Kidney (tissue), 14 donors: ENCODE results near the gene MOB1B. TPM values are rescaled to one million over a fixed set of nuclear protein-coding genes. Genes with fewer than 3 reads are reported as not detected.

Experiments used
- DNase-seq, 5 donors: peaks; one replicate each; pipeline ENCODE4 v3.0.0-alpha.2; 2013 to 2020
- FAIRE-seq: peaks from 2 replicates; lab custom pipeline; 2012; peaks lifted over from hg19 to GRCh38; lab: Jason Lieb, UNC
- H3K27ac ChIP-seq, 2 donors: one replicate each; pipeline ENCODE4 v1.7.0; 2013; ENCODE audit warnings: low read depth in 2 of 2, low read length in 2 of 2, inconsistent platforms in 1 of 2
- H3K27me3 ChIP-seq: one replicate; pipeline ENCODE4 v1.7.1; 2013; ENCODE audit warnings: low read length, inconsistent platforms; ENCODE audit not compliant: control insufficient read depth, insufficient read depth
- H3K36me3 ChIP-seq, 3 donors: one replicate each; pipeline versions ENCODE4 v1.7.0 to v1.7.1; 2013; ENCODE audit warnings: low read length in 3 of 3, control low read depth in 1 of 3, inconsistent platforms in 1 of 3; ENCODE audit not compliant: insufficient read depth in 3 of 3, control insufficient read depth in 2 of 3
- H3K4me1 ChIP-seq, 3 donors: one replicate each; pipeline versions ENCODE4 v1.7.0 to v1.7.1; 2013; ENCODE audit warnings: low read length in 3 of 3, inconsistent platforms in 1 of 3, low read depth in 1 of 3; ENCODE audit not compliant: control insufficient read depth in 2 of 3, insufficient read depth in 2 of 3
- H3K4me3 ChIP-seq, 3 donors: one replicate each; pipeline versions ENCODE4 v1.7.0 to v1.8.1; 2013; ENCODE audit warnings: low read length in 3 of 3, control low read depth in 1 of 3, inconsistent platforms in 1 of 3
- H3K9ac ChIP-seq, 3 donors: one replicate each; pipeline versions ENCODE4 v1.7.0 to v1.7.1; 2013; ENCODE audit warnings: low read length in 3 of 3, control low read depth in 1 of 3, inconsistent platforms in 1 of 3
- H3K9me3 ChIP-seq, 3 donors: one replicate each; pipeline versions ENCODE4 v1.7.0 to v1.7.1; 2013; ENCODE audit warnings: low read length in 3 of 3, control low read depth in 1 of 3, inconsistent platforms in 1 of 3; ENCODE audit not compliant: control insufficient read depth in 2 of 3, insufficient read depth in 1 of 3
- CTCF ChIP-seq: IDR thresholded peaks from 3 replicates; pipeline ENCODE4 v1.5.1; 2012; ENCODE audit warnings: mild to moderate bottlenecking, moderate library complexity, borderline replicate concordance; ENCODE audit not compliant: insufficient read depth; ENCODE audit errors: extremely low read depth
- intact Hi-C: fragments of 100-400 bp; cut with DNase I; formaldehyde crosslinking; loops from one replicate; pipeline ENCODE4 v1.11.1; 2022
- polyA plus RNA-seq: library from polyadenylated mRNA; stranded (reverse); fragments of 350-450 nt; fragmentation: Illumina TruSeq; extraction: RNeasy Lipid Tissue Mini Kit (QIAGEN cat#74804); gene quantifications from one replicate; pipeline ENCODE4 v1.2.3, GENCODE V29; 2014; ENCODE audit warnings: low read depth, low replicate concordance; ENCODE audit not compliant: insufficient read depth
- total RNA-seq: library from RNA; stranded (reverse); fragmentation: NEBNext Ultra II Directional; extraction: Animal tissue kit (Norgen Biotek cat#: 25700); gene quantifications from one replicate; pipeline ENCODE4 v1.2.1, GENCODE V29; 2021
- donor health status: control.
- donor health status: control.
- donor health status: control.
- donor health status: control.
- donor health status: control.
- donor health status: DM: yes; HTN: yes; CAD: no.
- donor health status: Normal renal cell carcinoma (clear cell type).

The MOB1B gene
- total and polyA plus RNA-seq, 2 donors from 2014 or later, result 13.9 to 34.2 TPM

DNA sequence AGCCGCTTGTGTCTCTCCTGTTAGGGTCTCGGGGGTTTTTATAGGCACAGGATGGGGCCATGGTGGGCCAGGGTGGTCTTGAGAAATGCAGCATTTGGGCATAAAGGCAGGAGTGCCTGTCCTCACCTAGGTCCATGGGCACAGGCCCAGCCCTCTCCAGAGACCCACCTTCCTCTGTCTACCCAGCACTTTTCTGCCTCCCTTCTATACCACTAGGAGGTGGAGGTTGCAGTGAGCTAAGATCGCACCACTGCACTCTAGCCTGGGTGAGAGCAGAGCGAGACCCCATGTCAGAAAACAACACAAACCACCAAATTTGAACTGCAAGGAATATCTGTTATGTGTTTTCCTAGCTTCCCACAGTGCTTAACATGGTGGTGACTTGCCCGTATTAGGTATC, 38.0 kb downstream of the MOB1B start:
- intact Hi-C loops, result no loop called here
- DNase-seq, result no peak
- Histone ChIP-seq H3K36me3 (no peaks in the 10 kb centered on the region), H3K9ac (no peak overlapping the region), H3K4me1 (no peaks in the 10 kb centered on the region), H3K9me3 (no peaks in the 10 kb centered on the region), H3K27ac (no peak overlapping the region), H3K27me3 (no peaks in the 10 kb centered on the region), H3K4me3 (no peak overlapping the region)
- TF ChIP-seq CTCF, result no peak
- no peak for FAIRE-seq

GRCh38 chr4:70943114-70943513, 40.9 kb downstream of the MOB1B start:
- Histone ChIP-seq H3K4me3 (no peak overlapping the region), H3K4me1 (no peaks in the 10 kb centered on the region), H3K9ac (no peak overlapping the region), H3K27ac (no peak overlapping the region), H3K9me3 (no peaks in the 10 kb centered on the region), H3K36me3 (no peaks in the 10 kb centered on the region), H3K27me3 (no peaks in the 10 kb centered on the region)
- DNase-seq (no peak), FAIRE-seq (no peak)
- intact Hi-C loops, result no loop called here
- TF ChIP-seq CTCF, result no peak

- no peak for TF ChIP-seq CTCF
- Histone ChIP-seq H3K9me3 (no peaks in the 10 kb centered on the region), H3K4me1 (no peaks in the 10 kb centered on the region), H3K27me3 (no peaks in the 10 kb centered on the region), H3K27ac (no peak overlapping the region), H3K36me3 (no peaks in the 10 kb centered on the region), H3K9ac (no peak overlapping the region), H3K4me3 (no peak overlapping the region)
- intact Hi-C loops, result no loop called here
- DNase-seq (no peak), FAIRE-seq (no peak)
Observed at GRCh38 chr4:70945046-70945445, 42.9 kb downstream of the MOB1B start.

- Histone ChIP-seq H3K27ac (no peak overlapping the region), H3K9me3 (no peaks in the 10 kb centered on the region), H3K4me3 (no peak overlapping the region), H3K27me3 (no peaks in the 10 kb centered on the region), H3K36me3 (no peaks in the 10 kb centered on the region), H3K4me1 (no peaks in the 10 kb centered on the region), H3K9ac (no peak overlapping the region)
- no peak for TF ChIP-seq CTCF
- FAIRE-seq, result no peak
- intact Hi-C loops, result no loop called here
- no peak for DNase-seq
Observed at GRCh38 chr4:70945452-70946055, 43.4 kb downstream of the MOB1B start.
